Spleen (tissue), 11 donors: ENCODE results near the gene ERBIN. TPM values are rescaled to one million over a fixed set of nuclear protein-coding genes. Genes with fewer than 3 reads are reported as not detected.

ENCODE experiments used
- DNase-seq: peaks from one replicate; pipeline ENCODE4 v3.0.0-alpha.2; 2020
- H3K27ac ChIP-seq, 8 donors: fragments of 200-600 bp; sonication (generic) in 7 of 8; 1 replicate in 4 of 8; 2 replicates in 4 of 8; pipeline versions ENCODE4 v1.5.0 to v1.8.0; 2016 to 2021; ENCODE audit warnings: inconsistent platforms in 4 of 8, mild to moderate bottlenecking in 4 of 8, moderate library complexity in 1 of 8
- H3K27me3 ChIP-seq, 7 donors: fragments of 200-600 bp; sonication (generic) in 6 of 7; replicated peaks in 1 of 7; 1 replicate in 4 of 7; 2 replicates in 3 of 7; pipeline versions ENCODE4 v1.5.0 to v1.8.0; 2016 to 2021; ENCODE audit warnings: inconsistent platforms in 3 of 7, mild to moderate bottlenecking in 1 of 7
- H3K36me3 ChIP-seq, 6 donors: fragments of 200-600 bp; sonication (generic) in 5 of 6; 1 replicate in 4 of 6; 2 replicates in 2 of 6; pipeline versions ENCODE4 v1.5.0 to v1.8.0; 2016 to 2021; ENCODE audit warnings: inconsistent platforms in 2 of 6
- H3K4me1 ChIP-seq, 6 donors: fragments of 200-600 bp; sonication (generic) in 5 of 6; 1 replicate in 3 of 6; 2 replicates in 3 of 6; pipeline versions ENCODE4 v1.5.0 to v1.8.0; 2016 to 2021; ENCODE audit warnings: inconsistent platforms in 3 of 6
- H3K4me3 ChIP-seq, 8 donors: fragments of 200-600 bp; sonication (generic) in 7 of 8; 1 replicate in 4 of 8; 2 replicates in 4 of 8; pipeline versions ENCODE4 v1.5.0 to v1.8.0; 2016 to 2021; ENCODE audit warnings: inconsistent platforms in 4 of 8, mild to moderate bottlenecking in 4 of 8, moderate library complexity in 2 of 8
- H3K9me3 ChIP-seq, 8 donors: fragments of 200-600 bp; sonication (generic) in 7 of 8; 1 replicate in 4 of 8; 2 replicates in 4 of 8; pipeline versions ENCODE4 v1.5.0 to v1.8.0; 2016 to 2021; ENCODE audit warnings: inconsistent platforms in 4 of 8
- CTCF ChIP-seq, 11 experiments: fragments of 200-600 bp in 7 of 11; fragments of 450-650 bp in 4 of 11; sonication (generic) in 4 of 11; IDR thresholded peaks in 8 of 11; conservative IDR thresholded peaks in 3 of 11; 1 replicate in 7 of 11; 2 replicates in 4 of 11; pipeline versions ENCODE4 v1.4.0 to v1.8.0; 2016 to 2021; ENCODE audit warnings: antibody characterized with exemption in 11 of 11, inconsistent platforms in 4 of 11, mild to moderate bottlenecking in 1 of 11
- POLR2A ChIP-seq, 3 donors: fragments of 450-650 bp; IDR thresholded peaks; one replicate each; pipeline ENCODE4 v1.5.1; 2017; ENCODE audit warnings: antibody characterized with exemption in 3 of 3, mild to moderate bottlenecking in 1 of 3
- POLR2AphosphoS5 ChIP-seq, 3 donors: sonication (generic); formaldehyde crosslinking; IDR thresholded peaks; one replicate each; pipeline ENCODE4 v1.5.1; 2017; ENCODE audit warnings: antibody characterized with exemption in 3 of 3
- WGBS, 5 donors: extraction: QIAGEN DNeasy Blood & Tissue Kit in 3 of 5; methylation state at CpG; one replicate each; pipeline versions ENCODE4 v1.1.5 to v1.1.7; 2013 to 2018; 5-methylcytosine and 5-hydroxymethylcytosine counted together
- intact Hi-C: fragments of 100-400 bp; cut with DNase I; formaldehyde crosslinking; loops from one replicate; pipeline ENCODE4 v1.15.0; 2023; ENCODE audit warnings: low total_unique reads
- polyA plus RNA-seq, 3 donors: library from polyadenylated mRNA; stranded (reverse); fragments of 200-250 nt; gene quantifications; one replicate each; pipeline ENCODE4 v1.2.1, GENCODE V29; 2013
- total RNA-seq, 7 donors: library from RNA; depleted of rRNA in 3 of 7; stranded (reverse); fragments of >200 nt in 3 of 7; fragmentation: NEBNext Ultra II Directional in 4 of 7; extraction: Animal tissue kit (Norgen Biotek cat#: 25700) in 4 of 7; gene quantifications; one replicate each; pipeline versions ENCODE4 v1.1.0 to v1.2.1, GENCODE V29; 2016 to 2021
- donor health status: healthy with polysubstance abuse.
- donor health status: DM: no; HTN: no; CAD: no; lungs with moderate emphysema.
- donor health status: DM: no; HTN: no; CAD: no.
- donor health status: Bipolar disorder and iron deficiency.
- donor health status: healthy.
- donor health status: DM: no; HTN: no; CAD: no.
- donor health status: DM: yes; HTN: yes; CAD: no.

ERBIN gene
- total and polyA plus RNA-seq, 10 donors: 19.6 to 112 (median 93.1) TPM

GRCh38 chr5:65916066-65916465 is 10.3 kb upstream of the ERBIN start:
- 78 to 87% (median 85%) methylated on average over 3 of the region's 3 CpGs for WGBS, 5 donors
- intact Hi-C loops: no loop called here

GRCh38 chr5:65916636-65917035 is 9.7 kb upstream of the ERBIN start:
- H3K4me3 ChIP-seq: no peak overlapping the region
- no peaks in the 10 kb centered on the region for H3K27me3 ChIP-seq
- no peak overlapping the region for H3K27ac ChIP-seq
- H3K4me1 ChIP-seq: peaks cover 0 to 20% (median 0%) of the 10 kb centered on the region in 6 donors
- WGBS, 5 donors: 12 to 28% (median 20%) methylated on average over 1 of the region's 1 CpG
- TF ChIP-seq CTCF (IDR thresholded peaks at IDR 0.05 in 8 of 11, conservative IDR thresholded peaks at IDR 0.05 in 3 of 11) (no peak), POLR2AphosphoS5 (IDR thresholded peaks at IDR 0.05) (no peak), POLR2A (IDR thresholded peaks at IDR 0.05) (no peak)
- intact Hi-C loops: no loop called here
- DNase-seq: no peak
- no peaks in the 10 kb centered on the region for H3K9me3 ChIP-seq
- no peaks in the 10 kb centered on the region for H3K36me3 ChIP-seq

More at GRCh38 chr5:65916066-65916465, 10.3 kb upstream of the ERBIN start:
- peaks cover 0 to 20% (median 0%) of the 10 kb centered on the region in 6 donors for H3K4me1 ChIP-seq
- H3K9me3 ChIP-seq: no peaks in the 10 kb centered on the region
- no peaks in the 10 kb centered on the region for H3K27me3 ChIP-seq
- TF ChIP-seq POLR2A (IDR thresholded peaks at IDR 0.05) (no peak), CTCF (IDR thresholded peaks at IDR 0.05 in 8 of 11, conservative IDR thresholded peaks at IDR 0.05 in 3 of 11) (no peak), POLR2AphosphoS5 (IDR thresholded peaks at IDR 0.05) (no peak)
- no peak for DNase-seq
- no peaks in the 10 kb centered on the region for H3K36me3 ChIP-seq
- no peak overlapping the region for H3K27ac ChIP-seq
- no peak overlapping the region for H3K4me3 ChIP-seq

- TF ChIP-seq POLR2A (IDR thresholded peaks at IDR 0.05) (no peak), CTCF (IDR thresholded peaks at IDR 0.05 in 8 of 11, conservative IDR thresholded peaks at IDR 0.05 in 3 of 11) (no peak), POLR2AphosphoS5 (IDR thresholded peaks at IDR 0.05) (no peak)
- H3K36me3 ChIP-seq: no peaks in the 10 kb centered on the region
- no peaks in the 10 kb centered on the region for H3K27me3 ChIP-seq
- peaks cover 0 to 33% (median 10%) of the 10 kb centered on the region in 6 donors for H3K4me1 ChIP-seq
- H3K4me3 ChIP-seq: no peak overlapping the region
- intact Hi-C loops: loop anchor here (10.0 kb wide), 1 partner anchor 225 kb away; the partner anchor contains the start of gene SREK1
- H3K27ac ChIP-seq: no peak overlapping the region
- no peak for DNase-seq
- no peaks in the 10 kb centered on the region for H3K9me3 ChIP-seq
Measured at GRCh38 chr5:65919773-65920172, 6.6 kb upstream of the ERBIN start.

DNA sequence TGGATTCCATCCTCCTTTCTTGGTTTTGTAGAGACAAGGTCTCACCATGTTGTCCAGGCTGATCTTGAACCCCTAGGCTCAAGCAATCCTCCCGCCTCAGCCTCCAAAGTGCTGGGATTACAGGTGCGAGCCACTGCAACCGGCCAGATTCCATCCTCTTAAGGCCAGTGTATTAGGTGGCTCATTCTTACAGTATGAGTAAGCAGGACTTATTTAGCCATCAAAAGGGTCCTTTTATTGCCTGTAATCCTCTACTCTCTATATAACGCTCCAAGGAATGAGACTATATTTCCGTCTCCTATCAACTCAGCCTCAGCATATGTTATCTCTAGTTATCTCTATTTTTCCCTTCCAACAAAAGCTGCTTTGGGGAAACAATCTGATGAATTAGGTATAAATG is 3.0 kb upstream of the ERBIN start:
- Histone ChIP-seq H3K9me3 (no peaks in the 10 kb centered on the region), H3K36me3 (no peaks in the 10 kb centered on the region), H3K4me1 (peaks cover 2 to 27% (median 17%) of the 10 kb centered on the region in 6 donors), H3K27me3 (no peaks in the 10 kb centered on the region), H3K27ac (no peak overlapping the region), H3K4me3 (no peak overlapping the region)
- intact Hi-C loops: loop anchor here (10.0 kb wide), 1 partner anchor 221 kb away; the partner anchor contains the start of gene SREK1
- no peak for DNase-seq
- no peak for TF ChIP-seq POLR2A (IDR thresholded peaks at IDR 0.05)
- TF ChIP-seq CTCF (IDR thresholded peaks at IDR 0.05 in 8 of 11, conservative IDR thresholded peaks at IDR 0.05 in 3 of 11): no peak
- TF ChIP-seq POLR2AphosphoS5 (IDR thresholded peaks at IDR 0.05): no peak
- 90 to 100% (median 97%) methylated on average over 5 of the region's 5 CpGs for WGBS, 5 donors
